GM18505 (cell line): Measurements from ENCODE around the gene BAD.
A peak's percentile ranks its signal among the peaks of the same experiment; 100 is the strongest.

ENCODE experiments used
- ATAC-seq: cut with Tn5 transposase; IDR thresholded peaks from one replicate; pipeline ENCODE4 v1.9.1; 2021; ENCODE audit not compliant: unreplicated experiment
- POLR2A ChIP-seq: IDR thresholded peaks from 4 replicates; pipeline ENCODE4 v1.6.1; 2011; ENCODE audit warnings: borderline replicate concordance; ENCODE audit not compliant: insufficient read depth, insufficient read length; ENCODE audit errors: extremely low read depth

BAD gene

DNA sequence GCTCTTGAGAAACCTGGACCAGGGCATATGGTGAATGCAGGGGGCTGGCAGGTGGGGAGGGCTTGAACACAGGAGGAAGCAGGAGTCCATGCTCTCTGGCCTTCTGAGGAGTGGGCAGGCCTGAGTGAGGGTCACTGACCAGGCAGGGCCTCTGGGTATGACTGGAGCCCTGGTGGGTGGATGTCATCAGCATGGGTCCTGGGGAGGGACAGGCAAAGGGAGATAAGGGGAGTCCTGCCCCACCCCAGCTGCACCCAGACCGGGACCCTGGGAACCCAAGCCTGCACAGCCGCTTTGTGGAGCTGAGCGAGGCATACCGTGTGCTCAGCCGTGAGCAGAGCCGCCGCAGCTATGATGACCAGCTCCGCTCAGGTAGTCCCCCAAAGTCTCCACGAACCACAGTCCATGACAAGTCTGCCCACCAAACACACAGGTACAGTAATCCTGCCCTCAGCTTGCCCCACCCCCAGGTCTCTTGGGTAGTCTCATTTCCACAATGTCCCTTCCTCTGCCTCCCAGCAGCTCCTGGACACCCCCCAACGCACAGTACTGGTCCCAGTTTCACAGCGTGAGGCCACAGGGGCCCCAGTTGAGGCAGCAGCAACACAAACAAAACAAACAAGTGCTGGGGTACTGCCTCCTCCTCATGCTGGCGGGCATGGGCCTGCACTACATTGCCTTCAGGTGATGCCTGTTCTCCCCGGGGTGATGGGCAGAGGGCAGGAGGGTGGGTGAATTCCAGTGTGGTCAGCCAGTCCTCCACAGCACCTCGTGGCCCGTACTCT lies 52.1 kb downstream of the BAD start:
- TF ChIP-seq POLR2A = no peak
- ATAC-seq = no peak

DNA sequence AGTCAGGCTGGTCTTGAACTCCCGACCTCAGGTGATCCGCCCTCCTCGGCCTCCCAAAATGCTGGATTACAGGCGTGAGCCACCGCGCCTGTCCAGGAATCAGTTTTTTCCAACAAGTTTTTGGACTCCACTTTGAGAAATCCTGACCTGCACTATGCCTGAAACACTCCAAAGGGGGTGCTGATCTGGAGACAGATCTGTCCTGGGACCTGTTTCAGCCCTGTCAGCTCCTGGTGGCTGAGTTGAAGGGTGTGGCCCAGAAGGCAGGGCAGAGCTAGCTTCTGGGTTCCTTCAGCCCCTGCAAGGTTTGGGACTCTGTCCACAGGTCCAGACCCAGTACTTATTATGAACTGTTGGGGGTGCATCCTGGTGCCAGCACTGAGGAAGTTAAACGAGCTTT lies 52.9 kb downstream of the BAD start:
- ATAC-seq = no peak
- no peak for TF ChIP-seq POLR2A

DNA sequence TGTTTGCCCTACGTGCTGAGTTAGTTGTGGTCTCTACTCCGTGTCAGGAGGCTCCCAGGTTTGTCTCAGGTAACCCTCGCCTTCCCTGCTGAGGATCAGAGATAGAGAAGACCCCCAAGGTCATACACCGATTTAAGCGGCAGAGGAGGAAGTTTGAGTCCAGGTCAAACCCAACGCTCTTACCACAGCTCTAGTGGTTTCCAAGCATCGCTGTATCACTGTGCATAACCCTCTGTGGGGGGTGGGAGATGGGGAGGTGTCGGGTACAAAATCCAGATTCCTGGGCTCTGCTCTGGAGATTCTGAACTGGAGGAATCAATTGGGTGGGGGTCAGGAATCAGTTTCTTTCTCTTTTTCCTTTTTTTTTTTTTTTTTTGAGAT lies 53.5 kb downstream of the BAD start:
- no peak for ATAC-seq
- no peak for TF ChIP-seq POLR2A

DNA sequence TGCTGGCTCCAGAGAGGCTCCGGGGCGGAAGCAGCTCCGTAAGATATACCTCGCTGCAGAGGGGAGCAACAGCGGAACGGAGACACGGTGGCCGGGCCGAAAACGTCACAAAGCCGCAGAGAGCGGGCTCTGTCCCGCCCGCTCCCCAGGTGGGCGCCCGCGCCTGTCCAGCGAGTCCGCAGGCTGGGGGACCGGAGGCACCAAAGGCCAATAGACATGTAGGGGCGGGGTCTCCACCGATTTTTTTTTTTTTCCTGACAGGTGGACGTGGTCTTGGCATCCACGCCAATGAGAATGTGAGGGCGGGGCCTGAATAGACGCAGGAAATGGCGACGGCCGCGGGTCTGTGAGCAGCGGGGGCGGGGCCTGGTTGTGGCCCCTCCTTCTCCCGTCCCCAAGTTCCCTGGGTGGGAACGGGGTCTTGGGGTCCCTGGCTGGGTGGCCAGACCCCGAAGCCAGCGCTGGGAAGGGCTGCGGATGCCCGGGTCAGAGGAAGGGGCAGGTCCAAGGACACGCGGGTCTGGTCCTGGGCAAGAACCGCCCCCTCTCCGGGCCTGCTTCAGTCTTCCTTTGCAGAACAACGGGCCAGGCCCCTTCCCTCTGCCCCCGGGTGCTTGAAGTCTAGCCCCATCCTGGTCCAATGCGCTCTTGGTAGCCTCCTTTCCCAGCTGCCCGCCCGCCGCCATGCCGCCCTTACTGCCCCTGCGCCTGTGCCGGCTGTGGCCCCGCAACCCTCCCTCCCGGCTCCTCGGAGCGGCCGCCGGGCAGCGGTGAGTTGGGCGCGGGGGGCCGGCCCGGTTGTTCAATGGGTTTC lies 54.1 kb downstream of the BAD start, which contains the start of gene DNAJC4:
Gene DNAJC4 (plus strand): TSS at position 378 of the 814 bp plus-strand sequence. CDS start 307 bp downstream, at position 685.
- peak; percentile 40 for ATAC-seq
- TF ChIP-seq POLR2A = peak; percentile 57

DNA sequence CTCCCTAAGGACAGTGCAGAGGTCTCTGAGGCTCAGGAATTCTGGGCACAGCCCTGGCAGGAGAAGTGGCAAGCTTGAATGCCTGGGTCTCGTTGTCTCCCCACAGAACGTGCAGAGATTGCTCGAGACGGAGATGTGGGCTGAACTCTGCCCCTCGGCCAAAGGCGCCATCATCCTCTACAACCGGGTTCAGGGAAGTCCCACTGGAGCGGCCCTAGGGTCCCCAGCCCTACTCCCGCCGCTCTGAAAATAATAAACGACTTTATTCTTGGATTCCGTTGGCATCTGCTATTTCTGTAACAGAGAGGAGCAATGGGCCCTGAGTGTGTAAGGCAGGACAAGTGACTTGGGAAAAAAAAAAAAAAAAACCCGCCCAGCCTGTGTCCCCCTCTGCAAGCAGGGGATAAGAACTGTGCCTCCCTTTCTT lies 54.7 kb downstream of the BAD start:
- no peak for ATAC-seq
- no peak for TF ChIP-seq POLR2A

DNA sequence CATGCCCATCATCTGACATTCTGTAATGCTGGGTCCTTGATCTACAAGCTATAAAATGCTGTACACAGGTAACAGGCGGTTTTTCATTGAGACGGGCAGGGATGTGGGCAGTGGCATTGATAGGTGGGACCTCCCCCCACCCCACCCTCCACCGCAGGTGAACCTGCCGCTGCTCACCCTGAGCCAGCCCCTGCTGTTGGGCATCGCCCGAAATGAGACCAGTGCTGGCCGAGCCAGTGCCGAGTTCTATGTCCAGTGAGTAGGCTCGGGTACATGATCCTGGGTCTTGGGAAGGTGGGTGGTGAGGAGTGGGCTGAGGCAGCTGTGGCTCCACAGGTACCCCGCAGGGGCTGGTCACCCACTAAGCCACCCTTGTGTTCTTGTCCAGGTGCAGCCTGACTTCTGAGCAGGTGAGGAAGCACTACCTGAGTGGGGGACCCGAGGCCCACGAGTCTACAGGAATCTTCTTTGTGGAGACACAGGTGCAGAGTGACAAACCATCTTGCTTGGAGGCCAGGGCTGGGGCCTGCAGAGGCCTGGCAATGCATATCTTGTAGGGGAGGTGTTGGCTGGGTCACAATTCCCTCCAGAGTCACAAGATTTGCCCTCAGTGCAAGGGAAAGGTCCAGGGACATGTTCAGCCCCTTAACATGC lies 55.2 kb downstream of the BAD start:
- no peak for TF ChIP-seq POLR2A

DNA sequence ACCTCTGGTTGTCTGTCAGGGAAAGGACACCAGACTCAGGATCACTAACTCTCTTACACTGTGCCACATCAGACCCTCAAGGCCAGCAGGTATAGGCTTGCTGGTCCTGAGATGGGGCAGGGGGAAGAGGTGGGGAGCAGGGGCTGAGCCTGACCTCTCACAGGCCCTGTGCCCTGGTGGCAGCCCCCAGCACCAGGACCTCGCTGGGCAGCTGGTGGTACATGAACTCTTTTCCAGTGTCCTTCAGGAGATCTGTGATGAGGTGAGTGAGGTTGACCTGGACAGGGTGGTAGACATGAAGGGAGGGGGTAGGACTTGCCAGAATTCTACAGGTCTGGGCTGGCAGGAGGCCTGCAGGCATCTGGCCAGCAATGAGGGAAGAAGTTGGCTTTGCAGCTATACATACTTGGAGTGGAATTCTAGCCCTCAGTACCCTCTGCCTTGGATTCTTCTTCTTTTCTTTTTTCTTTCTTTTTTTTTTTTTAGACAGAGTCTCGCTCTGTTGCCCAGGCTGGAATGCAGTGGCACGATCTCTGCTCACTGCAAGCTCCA lies 57.0 kb downstream of the BAD start:
- TF ChIP-seq POLR2A = no peak
- no peak for ATAC-seq

More for the DNA sequence above, 55.2 kb downstream of the BAD start:
- no peak for ATAC-seq

DNA sequence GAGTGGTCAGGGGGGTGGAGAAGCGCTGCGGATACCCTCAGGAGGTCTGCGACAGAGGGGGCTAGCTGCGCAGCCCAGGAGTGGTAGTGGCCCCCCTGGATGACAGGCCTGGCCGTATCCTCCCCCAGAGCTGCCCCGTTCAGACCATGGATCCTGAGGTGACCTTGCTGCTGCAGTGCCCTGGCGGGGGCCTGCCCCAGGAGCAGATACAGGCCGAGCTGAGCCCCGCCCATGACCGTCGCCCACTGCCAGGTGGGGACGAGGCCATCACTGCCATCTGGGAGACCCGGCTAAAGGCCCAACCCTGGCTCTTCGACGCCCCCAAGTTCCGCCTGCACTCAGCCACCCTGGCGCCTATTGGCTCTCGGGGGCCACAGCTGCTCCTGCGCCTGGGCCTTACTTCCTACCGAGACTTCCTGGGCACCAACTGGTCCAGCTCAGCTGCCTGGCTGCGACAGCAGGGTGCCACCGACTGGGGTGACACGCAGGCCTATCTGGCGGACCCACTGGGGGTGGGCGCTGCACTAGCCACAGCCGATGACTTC lies 57.9 kb downstream of the BAD start:
- peak; percentile 68 for TF ChIP-seq POLR2A
- peak; percentile 14 for ATAC-seq

DNA sequence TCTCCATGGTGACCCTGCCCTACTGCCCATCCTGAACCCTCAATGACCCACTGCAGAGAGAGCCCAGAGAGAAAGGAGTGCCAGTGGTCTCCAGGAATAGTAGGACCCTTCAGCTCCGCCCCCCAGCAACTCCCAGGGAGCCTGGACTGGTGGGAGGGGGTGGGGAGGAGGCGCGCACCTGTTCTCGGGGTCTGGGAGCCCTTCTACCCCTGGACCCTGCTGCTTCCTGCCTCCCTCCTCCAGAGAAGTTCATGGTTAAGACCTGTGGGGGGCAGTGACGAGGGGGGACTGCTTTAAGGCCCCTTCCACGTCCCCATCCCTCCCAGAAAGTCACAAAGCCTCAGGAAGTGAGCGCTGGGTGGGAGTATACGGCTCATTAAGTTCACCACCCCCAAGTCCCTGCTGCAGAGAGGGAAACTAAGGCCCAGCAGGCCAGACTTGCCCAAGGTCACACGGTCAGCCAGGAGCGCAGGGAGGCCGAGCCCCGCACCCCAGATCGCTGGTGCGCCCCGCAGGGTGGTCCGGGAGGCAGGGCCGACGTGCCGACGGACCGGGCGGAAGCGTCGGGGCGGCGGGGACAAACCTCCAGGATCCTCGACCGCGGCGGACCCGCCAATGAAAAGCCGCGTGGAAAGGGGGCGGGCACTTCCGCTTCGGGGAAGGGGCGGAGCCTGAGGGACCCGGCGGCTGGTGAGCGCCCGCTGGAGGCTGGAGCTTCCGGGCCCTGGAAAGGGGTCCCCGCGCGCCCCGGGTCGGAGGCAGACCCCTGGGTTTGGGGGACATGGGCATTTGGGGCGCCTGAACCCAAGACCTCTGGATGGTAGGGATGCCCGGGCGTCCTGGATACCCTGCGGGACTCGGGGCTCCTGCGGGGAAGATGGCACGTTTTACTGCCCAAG lies 58.6 kb downstream of the BAD start, which contains the start of the genes NUDT22 and TRPT1:
Gene NUDT22 (plus strand): TSS at position 667 of the 899 bp plus-strand sequence. CDS start 379 bp downstream, outside the sequence.
Gene TRPT1 (minus strand): TSS at position 579 of the 899 bp plus-strand sequence. CDS start 326 bp downstream, at position 253.
- peak; percentile 37 for ATAC-seq
- TF ChIP-seq POLR2A = peak; percentile 85

DNA sequence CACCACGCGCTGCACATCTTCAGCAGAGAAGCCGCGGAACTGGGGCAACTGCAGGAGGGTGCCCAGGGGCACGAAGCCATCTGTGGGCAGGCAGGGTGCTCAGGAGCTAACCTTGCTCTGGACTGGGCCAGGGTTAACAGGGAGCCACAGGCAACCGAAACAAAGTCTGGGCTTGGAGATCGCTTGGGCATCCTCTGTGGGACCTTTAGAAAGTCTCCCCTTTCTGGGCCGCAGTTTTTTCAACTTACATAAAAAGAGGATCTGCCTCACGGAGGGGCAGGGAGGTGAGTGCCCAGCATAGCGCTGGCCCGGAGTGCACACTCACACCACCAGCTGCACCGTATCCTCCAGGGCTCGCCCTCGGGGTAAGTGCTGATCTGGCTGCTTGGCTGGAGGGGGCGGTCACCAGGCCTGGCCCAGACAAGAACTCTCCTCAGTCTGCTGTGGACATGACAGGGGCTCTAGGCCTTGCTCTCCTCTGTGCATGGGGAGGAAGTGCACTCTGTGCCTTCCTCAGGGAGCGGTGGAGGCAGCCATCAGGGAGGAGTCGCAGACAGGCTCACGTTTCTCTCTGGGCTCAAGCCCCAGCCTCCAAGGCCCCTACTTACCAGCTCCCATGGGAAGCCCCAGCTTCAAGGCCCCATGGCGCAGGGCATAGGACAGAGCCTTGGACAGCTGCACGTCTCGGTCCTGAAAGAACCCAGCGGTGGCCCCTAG lies 59.4 kb downstream of the BAD start:
- no peak for ATAC-seq
- no peak for TF ChIP-seq POLR2A
